ENCODE measurements around the gene BMS1. TPM values are rescaled to one million over a fixed set of nuclear protein-coding genes. Genes with fewer than 3 reads are reported as not detected.
"Not testable (repeated sequence)": the region's sequence is repeated elsewhere in the genome, so short reads cannot be mapped to it uniquely, and the experiment has no call there.

The BMS1 gene
- total and polyA plus RNA-seq, 2 of the 4 experiments (the other 2 are of a cell fraction), result 7.5 to 22.9 TPM

GRCh38 chr10:42813989-42814687, 31.5 kb downstream of the BMS1 start:
- H3K27ac ChIP-seq (ENCODE audit: insufficient read depth, low read length); H2AK9ac ChIP-seq (replicated peaks; ENCODE audit: low read depth, low read length, poor library complexity); H3K4me3 ChIP-seq (ENCODE audit: insufficient read depth, low read depth, low read length); BruUV-seq (replicated peaks); dilution Hi-C loops (cut with HindIII; ENCODE audit: low sequenced_read_pairs, unreplicated experiment); intact Hi-C loops (cut with micrococcal nuclease); H2BK5ac ChIP-seq (ENCODE audit: low read depth, low read length, poor library complexity, severe bottlenecking); H4K5ac ChIP-seq (ENCODE audit: low read depth, low read length); H2BK120ac ChIP-seq (ENCODE audit: low read depth, low read length); H3K56ac ChIP-seq (ENCODE audit: extremely low read depth, insufficient read depth, low read length); ATAC-seq (ENCODE audit: low read depth); H3K9ac ChIP-seq (ENCODE audit: low read depth, low read length); H2BK20ac ChIP-seq (ENCODE audit: low read depth, low read length); H3K4me1 ChIP-seq (ENCODE audit: control insufficient read depth, insufficient read depth, low read length); H2AFZ ChIP-seq (replicated peaks; ENCODE audit: low read length, poor library complexity); POLR2A ChIA-PET (ENCODE audit: unreplicated experiment); H3K23ac ChIP-seq (ENCODE audit: low read depth, low read length); H4K91ac ChIP-seq (ENCODE audit: insufficient read depth, low read depth, low read length); H4K20me1 ChIP-seq (ENCODE audit: insufficient read depth, low read length); H2AK5ac ChIP-seq (ENCODE audit: low read depth, low read length); H3K9me1 ChIP-seq (ENCODE audit: insufficient read depth, low read length); H4K8ac ChIP-seq (ENCODE audit: low read depth in 2 of 2, low read length in 2 of 2); H3K9me3 ChIP-seq (ENCODE audit: control insufficient read depth, insufficient read depth, low read length); H3K4me2 ChIP-seq (ENCODE audit: low read depth, low read length); H3K18ac ChIP-seq (ENCODE audit: low read depth, low read length); CTCF ChIA-PET; H3K27me3 ChIP-seq (ENCODE audit: control insufficient read depth, insufficient read depth, low read length); in situ Hi-C loops (cut with MboI; ENCODE audit: low sequenced_read_pairs); H3K4ac ChIP-seq (ENCODE audit: low read depth, low read length); DNase-seq; H3K79me1 ChIP-seq (ENCODE audit: low read depth in 1 of 2, low read length in 2 of 2); H3K14ac ChIP-seq (replicated peaks; ENCODE audit: low read depth, low read length); H2BK15ac ChIP-seq (ENCODE audit: low read depth, low read length): not testable (repeated sequence)
- no CpG with 5 or more reads among the region's 5 CpGs for WGBS, 2 experiments (ENCODE audit: extremely low coverage in 2 of 2, insufficient read length in 1 of 2)
- peaks cover 23% of the 10 kb centered on the region for H3K36me3 ChIP-seq (ENCODE audit: control insufficient read depth, insufficient read depth, low read length)

GRCh38 chr10:42816334-42816733, 33.7 kb downstream of the BMS1 start:
- DNase-seq; H3K56ac ChIP-seq (ENCODE audit: extremely low read depth, insufficient read depth, low read length); BruUV-seq (replicated peaks); H3K23ac ChIP-seq (ENCODE audit: low read depth, low read length); H2BK15ac ChIP-seq (ENCODE audit: low read depth, low read length); H3K4me2 ChIP-seq (ENCODE audit: low read depth, low read length); H2BK120ac ChIP-seq (ENCODE audit: low read depth, low read length); in situ Hi-C loops (cut with MboI; ENCODE audit: low sequenced_read_pairs); H4K8ac ChIP-seq (ENCODE audit: low read depth in 2 of 2, low read length in 2 of 2); intact Hi-C loops (cut with micrococcal nuclease); ATAC-seq (ENCODE audit: low read depth); H2AK9ac ChIP-seq (replicated peaks; ENCODE audit: low read depth, low read length, poor library complexity); H3K4me3 ChIP-seq (ENCODE audit: insufficient read depth, low read depth, low read length); H4K91ac ChIP-seq (ENCODE audit: insufficient read depth, low read depth, low read length); H2AFZ ChIP-seq (replicated peaks; ENCODE audit: low read length, poor library complexity); H3K9me1 ChIP-seq (ENCODE audit: insufficient read depth, low read length); H3K14ac ChIP-seq (replicated peaks; ENCODE audit: low read depth, low read length); H3K4ac ChIP-seq (ENCODE audit: low read depth, low read length); H2BK20ac ChIP-seq (ENCODE audit: low read depth, low read length); H4K5ac ChIP-seq (ENCODE audit: low read depth, low read length); H3K18ac ChIP-seq (ENCODE audit: low read depth, low read length); H3K79me1 ChIP-seq (ENCODE audit: low read depth in 1 of 2, low read length in 2 of 2); H3K27ac ChIP-seq (ENCODE audit: insufficient read depth, low read length); H3K9me3 ChIP-seq (ENCODE audit: control insufficient read depth, insufficient read depth, low read length); H3K9ac ChIP-seq (ENCODE audit: low read depth, low read length); CTCF ChIA-PET; dilution Hi-C loops (cut with HindIII; ENCODE audit: low sequenced_read_pairs, unreplicated experiment); H3K27me3 ChIP-seq (ENCODE audit: control insufficient read depth, insufficient read depth, low read length); H4K20me1 ChIP-seq (ENCODE audit: insufficient read depth, low read length); H2BK5ac ChIP-seq (ENCODE audit: low read depth, low read length, poor library complexity, severe bottlenecking); H3K4me1 ChIP-seq (ENCODE audit: control insufficient read depth, insufficient read depth, low read length); H2AK5ac ChIP-seq (ENCODE audit: low read depth, low read length); POLR2A ChIA-PET (ENCODE audit: unreplicated experiment): not testable (repeated sequence)
- H3K36me3 ChIP-seq (ENCODE audit: control insufficient read depth, insufficient read depth, low read length), result peaks cover 25% of the 10 kb centered on the region
- WGBS, 2 experiments (ENCODE audit: extremely low coverage in 2 of 2, insufficient read length in 1 of 2), result 100% methylated on average over 1 of the region's 5 CpGs; no CpG with 5 or more reads in 1 of the 2 experiments

Measured in IMR-90 (cell line).